ACC112 (cell line): ENCODE data around the gene PPP1R3D.
"Not testable (repeated sequence)": the region's sequence is repeated elsewhere in the genome, so short reads cannot be mapped to it uniquely, and the experiment has no call there.

Experiments used
- H2AFZ ChIP-seq: fragments of 200-600 bp; sonication (generic); one replicate; pipeline ENCODE4 v1.6.0; 2017; ENCODE audit warnings: antibody characterized with exemption, low read length; ENCODE audit not compliant: unreplicated experiment
- H3K27ac ChIP-seq: fragments of 200-600 bp; sonication (generic); 2 replicates; pipeline ENCODE4 v1.5.1; 2014; ENCODE audit warnings: low read depth, mild to moderate bottlenecking, antibody characterized with exemption, low read length, moderate library complexity
- H3K27me3 ChIP-seq: fragments of 200-600 bp; sonication (generic); 2 replicates; pipeline ENCODE4 v1.6.1; 2014; ENCODE audit warnings: mild to moderate bottlenecking, antibody characterized with exemption, low read length, moderate library complexity, mixed read lengths; ENCODE audit not compliant: insufficient read depth
- H3K36me3 ChIP-seq: fragments of 200-600 bp; sonication (generic); 2 replicates; pipeline ENCODE4 v1.6.1; 2016; ENCODE audit warnings: mild to moderate bottlenecking, antibody characterized with exemption, low read length, moderate library complexity, mixed read lengths; ENCODE audit not compliant: insufficient read depth
- H3K4me1 ChIP-seq: fragments of 200-600 bp; sonication (generic); one replicate; pipeline ENCODE4 v1.6.1; 2016; ENCODE audit warnings: low read length, mixed read lengths; ENCODE audit not compliant: insufficient read depth, unreplicated experiment, control insufficient read depth
- H3K4me3 ChIP-seq: fragments of 200-600 bp; sonication (generic); 2 replicates; pipeline ENCODE4 v1.5.1; 2014; ENCODE audit warnings: mild to moderate bottlenecking, low read depth, low read length
- H3K79me2 ChIP-seq: fragments of 200-600 bp; sonication (generic); one replicate; pipeline ENCODE4 v1.6.0; 2016; ENCODE audit warnings: low read length; ENCODE audit not compliant: control insufficient read depth, unreplicated experiment, insufficient read depth

Gene PPP1R3D

DNA sequence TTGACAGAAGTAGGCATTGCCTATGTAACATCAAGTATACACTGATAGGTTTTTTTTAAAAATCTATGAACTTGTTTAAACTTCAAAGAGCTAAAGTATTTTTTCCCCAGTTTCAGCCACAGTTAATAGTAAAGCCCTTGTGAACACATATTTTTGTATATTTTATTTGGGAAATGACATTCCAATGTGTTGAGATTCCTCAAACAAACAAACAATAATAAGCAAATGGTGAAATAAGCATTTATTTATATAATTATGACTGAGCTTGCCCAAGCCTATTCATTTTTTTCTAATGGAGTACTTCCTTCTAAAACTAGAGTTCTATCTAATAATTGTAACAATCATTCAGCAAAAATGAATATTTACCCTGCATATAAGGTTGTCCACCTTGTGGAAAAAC, 19.2 kb downstream of the PPP1R3D start:
- Histone ChIP-seq H3K36me3 (no peaks in the 10 kb centered on the region), H2AFZ (peak overlapping the region; percentile 34), H3K79me2 (no peaks in the 10 kb centered on the region), H3K4me3 (no peak overlapping the region), H3K27me3 (no peaks in the 10 kb centered on the region), H3K4me1 (peaks cover 7% of the 10 kb centered on the region), H3K27ac (0 out of 2 replicates have a peak overlapping the region, but pooled peaks have one; percentile 12)

DNA sequence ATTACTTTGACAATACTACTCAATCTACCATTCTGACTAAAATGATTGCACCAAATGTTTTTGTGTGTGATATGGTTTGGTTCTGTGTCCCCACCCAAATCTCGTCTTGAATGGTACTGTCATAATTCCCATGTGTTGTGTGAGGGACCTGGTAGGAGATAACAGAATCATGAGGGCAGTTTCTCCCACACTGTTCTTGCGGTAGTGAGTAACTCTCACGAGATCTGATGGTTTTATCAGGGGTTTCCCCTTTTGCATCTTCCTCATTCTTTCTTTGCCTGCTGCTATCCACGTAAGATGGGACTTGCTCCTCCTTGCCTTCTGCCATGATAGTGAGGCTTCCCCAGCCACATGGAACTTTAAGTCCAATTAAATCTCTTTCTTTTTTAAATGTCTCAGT, 27.5 kb downstream of the PPP1R3D start:
- no peaks in the 10 kb centered on the region for H3K36me3 ChIP-seq
- H3K4me3 ChIP-seq: no peak overlapping the region
- no peak overlapping the region for H3K27ac ChIP-seq
- no peaks in the 10 kb centered on the region for H3K4me1 ChIP-seq
- no peaks in the 10 kb centered on the region for H3K27me3 ChIP-seq
- H2AFZ ChIP-seq: no peak overlapping the region
- no peaks in the 10 kb centered on the region for H3K79me2 ChIP-seq

DNA sequence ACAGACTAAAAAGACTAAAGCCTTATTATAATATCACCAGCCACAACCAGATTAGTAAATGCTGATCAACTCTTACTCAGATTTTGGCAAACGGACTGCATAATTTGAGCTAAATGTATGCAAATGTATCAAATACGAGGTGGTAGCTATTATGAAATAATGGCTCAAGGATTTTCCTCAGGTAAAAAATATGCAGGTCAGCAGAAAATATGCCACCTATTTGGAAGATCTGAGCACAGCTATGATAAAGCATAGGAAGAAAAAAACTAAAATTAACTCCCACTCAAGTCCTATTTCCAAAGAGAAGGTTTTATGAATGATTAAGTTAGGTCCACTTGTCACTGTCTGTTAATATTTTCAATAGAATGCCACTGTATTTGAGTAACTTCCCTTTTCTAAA, 29.1 kb downstream of the PPP1R3D start:
- Histone ChIP-seq H2AFZ (no peak overlapping the region), H3K4me3 (no peak overlapping the region), H3K79me2 (no peaks in the 10 kb centered on the region), H3K36me3 (no peaks in the 10 kb centered on the region), H3K27ac (no peak overlapping the region), H3K27me3 (no peaks in the 10 kb centered on the region), H3K4me1 (no peaks in the 10 kb centered on the region)

DNA sequence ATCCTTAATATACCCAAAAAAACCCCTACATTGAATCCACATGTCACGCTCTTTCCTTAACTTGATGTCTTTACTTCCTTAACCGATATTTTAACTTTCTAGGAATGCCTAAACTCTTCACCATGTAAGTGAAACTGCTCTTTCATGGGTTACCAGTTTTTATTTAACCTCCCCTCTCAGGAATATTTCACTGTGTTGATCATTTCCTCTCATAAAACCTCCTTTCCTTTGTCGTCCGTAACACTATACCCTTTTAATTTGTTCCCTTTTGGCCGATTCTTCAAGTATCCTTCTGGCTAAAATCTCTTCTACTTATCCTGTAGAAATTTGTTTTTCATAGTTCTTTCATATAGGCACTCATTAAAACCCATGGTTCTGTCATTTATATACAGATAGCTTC, 31.2 kb downstream of the PPP1R3D start:
- H3K79me2 ChIP-seq: no peaks in the 10 kb centered on the region
- H3K4me1 ChIP-seq: no peaks in the 10 kb centered on the region
- no peak overlapping the region for H3K27ac ChIP-seq
- no peak overlapping the region for H2AFZ ChIP-seq
- no peaks in the 10 kb centered on the region for H3K36me3 ChIP-seq
- no peaks in the 10 kb centered on the region for H3K27me3 ChIP-seq
- no peak overlapping the region for H3K4me3 ChIP-seq

DNA sequence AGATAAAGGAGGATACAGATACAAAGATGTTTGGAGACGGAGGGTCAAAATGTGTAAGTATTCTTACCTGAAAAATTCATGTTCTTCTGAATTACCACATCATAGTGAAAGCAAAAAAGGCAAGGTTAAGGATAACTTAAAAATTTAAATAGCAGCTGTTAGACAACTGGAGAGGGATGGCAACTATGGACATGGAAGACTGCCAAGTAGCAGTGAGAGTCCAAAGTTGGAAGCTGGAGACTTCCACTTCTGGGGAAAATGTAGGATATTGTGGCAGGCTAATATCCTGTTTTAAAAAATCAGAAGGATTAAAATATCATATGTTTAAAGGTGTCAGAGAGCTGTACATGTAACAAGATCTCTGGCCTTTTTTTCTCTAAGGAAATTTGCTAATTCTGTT, 36.5 kb downstream of the PPP1R3D start:
- Histone ChIP-seq H3K4me1 (no peaks in the 10 kb centered on the region), H3K27ac (no peak overlapping the region), H3K27me3 (no peaks in the 10 kb centered on the region), H3K4me3 (no peak overlapping the region), H3K79me2 (no peaks in the 10 kb centered on the region), H2AFZ (no peak overlapping the region), H3K36me3 (no peaks in the 10 kb centered on the region)

DNA sequence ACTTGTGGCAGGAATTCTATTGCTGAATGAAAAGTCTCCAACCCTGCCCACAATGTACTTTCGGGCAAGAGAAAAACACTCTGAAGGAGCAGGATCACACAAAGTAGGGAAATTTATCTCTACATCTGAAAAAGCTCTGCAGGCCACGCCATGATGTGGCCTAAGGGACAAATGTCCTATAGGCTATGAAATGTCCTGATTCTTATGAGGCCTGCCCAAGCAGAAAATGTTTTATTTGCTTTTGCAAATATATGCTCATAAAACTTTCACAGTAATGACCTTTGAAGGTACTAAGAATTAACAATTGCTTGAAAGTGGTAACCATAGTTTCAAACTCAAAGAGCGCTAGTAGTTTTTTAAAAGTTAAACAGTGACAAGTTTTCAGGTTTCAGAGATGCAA, 37.6 kb downstream of the PPP1R3D start:
- no peaks in the 10 kb centered on the region for H3K4me1 ChIP-seq
- no peaks in the 10 kb centered on the region for H3K27me3 ChIP-seq
- no peaks in the 10 kb centered on the region for H3K36me3 ChIP-seq
- no peaks in the 10 kb centered on the region for H3K79me2 ChIP-seq
- H3K27ac ChIP-seq: no peak overlapping the region
- no peak overlapping the region for H3K4me3 ChIP-seq
- H2AFZ ChIP-seq: no peak overlapping the region

DNA sequence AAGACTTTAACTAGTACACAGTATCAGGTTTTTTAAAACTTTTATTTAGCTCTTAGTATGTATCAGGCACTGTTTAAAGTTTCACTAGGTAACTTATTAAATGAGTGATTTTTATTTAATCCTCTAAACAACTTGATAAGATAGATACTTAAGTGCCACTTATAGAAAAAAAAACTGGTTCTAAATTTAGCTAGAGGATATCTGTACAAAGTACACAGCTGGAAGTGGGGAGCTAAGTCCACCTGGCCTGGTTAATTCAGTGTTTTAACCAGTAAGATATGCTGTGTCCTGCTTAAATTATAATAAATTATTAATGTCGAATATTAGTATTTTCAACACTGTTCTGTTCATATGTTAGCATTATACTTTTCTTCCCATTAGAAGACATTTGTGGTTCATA, 44.2 kb downstream of the PPP1R3D start:
- Histone ChIP-seq H2AFZ (no peak overlapping the region), H3K27ac (no peak overlapping the region), H3K36me3 (no peaks in the 10 kb centered on the region), H3K4me1 (no peaks in the 10 kb centered on the region), H3K79me2 (no peaks in the 10 kb centered on the region), H3K27me3 (no peaks in the 10 kb centered on the region), H3K4me3 (no peak overlapping the region)

DNA sequence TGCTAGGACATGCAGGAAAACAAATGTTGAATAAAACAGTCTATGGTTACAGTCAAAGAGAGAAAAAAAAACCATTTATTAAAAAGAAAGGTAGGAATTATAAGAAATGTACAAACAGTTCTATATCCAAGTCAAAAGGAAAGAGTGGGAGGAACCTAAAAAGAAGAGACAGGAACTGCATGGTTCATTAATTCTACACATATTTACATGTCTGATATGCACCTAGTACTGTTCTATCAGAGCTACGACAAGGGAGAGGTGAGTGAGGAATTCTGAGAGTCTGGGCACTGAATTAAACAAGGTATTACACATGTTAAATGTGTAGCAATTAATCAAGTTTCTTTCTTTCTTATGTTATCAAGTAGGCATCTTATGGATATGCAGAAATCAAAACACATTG, 48.5 kb downstream of the PPP1R3D start:
- Histone ChIP-seq H2AFZ (no peak overlapping the region), H3K4me1 (no peaks in the 10 kb centered on the region), H3K4me3 (no peak overlapping the region), H3K27me3 (no peaks in the 10 kb centered on the region), H3K27ac (no peak overlapping the region), H3K36me3 (0 out of 2 replicates have a peak, but pooled peaks cover 1% of the 10 kb centered on the region), H3K79me2 (no peaks in the 10 kb centered on the region)

DNA sequence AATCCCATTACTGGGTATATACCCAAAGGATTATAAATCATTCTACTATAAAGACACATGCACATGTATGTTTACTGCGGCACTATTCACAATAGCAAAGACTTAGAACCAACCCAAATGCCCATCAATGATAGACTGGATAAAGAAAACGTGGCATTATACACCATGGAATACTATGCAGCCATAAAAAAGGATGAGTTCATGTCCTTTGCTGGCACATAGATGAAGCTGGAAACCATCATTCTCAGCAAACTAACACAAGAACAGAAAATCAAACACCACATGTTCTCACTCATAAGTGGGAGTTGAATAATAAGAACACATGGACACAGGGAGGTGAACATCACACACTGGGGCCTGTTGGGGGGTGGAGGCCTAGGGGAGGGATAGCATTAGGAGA, 50.1 kb downstream of the PPP1R3D start:
- not testable (repeated sequence) for H3K36me3 ChIP-seq, H3K79me2 ChIP-seq, H3K27ac ChIP-seq, H3K4me3 ChIP-seq, H3K27me3 ChIP-seq, H2AFZ ChIP-seq, H3K4me1 ChIP-seq

DNA sequence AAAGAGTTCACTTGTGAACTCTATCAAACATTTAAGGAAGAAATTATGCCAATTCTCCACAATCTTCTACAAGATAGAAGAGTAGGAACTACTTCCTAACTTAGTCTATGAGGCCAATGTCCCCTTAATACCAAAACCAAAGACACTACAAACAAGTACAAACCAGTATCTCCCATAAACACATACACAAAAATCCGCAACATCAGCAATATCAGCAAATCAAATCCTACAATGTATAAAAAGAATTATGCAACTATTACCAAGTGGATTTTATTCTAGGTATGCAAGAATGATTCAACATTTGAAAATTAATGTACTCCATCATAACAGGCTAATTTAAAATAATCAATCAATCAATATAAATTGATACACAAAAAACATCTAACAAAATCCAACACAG, 52.1 kb downstream of the PPP1R3D start:
- Histone ChIP-seq H3K27ac (no peak overlapping the region), H3K27me3 (no peaks in the 10 kb centered on the region), H3K4me3 (no peak overlapping the region), H2AFZ (no peak overlapping the region), H3K36me3 (peaks cover 3% of the 10 kb centered on the region; the same call in 1 of the 2 replicates), H3K79me2 (no peaks in the 10 kb centered on the region), H3K4me1 (no peaks in the 10 kb centered on the region)
